HEK293 (cell line): Measurements from ENCODE around the gene MTUS2.

ENCODE experiments used
- CTCF ChIA-PET: fragments of 350-600 bp; formaldehyde crosslinking; extraction: SDS; loops from one replicate; lab custom pipeline; 2021; ENCODE audit warnings: antibody characterized with exemption; lab: Yijun Ruan, JAX
- POLR2A ChIA-PET: fragments of 300-600 bp; formaldehyde crosslinking; extraction: SDS; loops from one replicate; lab custom pipeline; 2020; ENCODE audit warnings: antibody characterized with exemption, inconsistent platforms; lab: Yijun Ruan, JAX
- H3K27ac ChIP-seq: fragments of 200-500 bp; sonication (Bioruptor generic); 2 replicates; pipeline ENCODE4 v1.5.1; 2014; ENCODE audit warnings: low read depth, low read length, control low read depth, inconsistent platforms; ENCODE audit errors: extremely low read depth
- H3K36me3 ChIP-seq, 2 experiments: fragments of 200-500 bp in 1 of 2; sonication (Bioruptor generic) in 1 of 2; 1 replicate in 1 of 2; 2 replicates in 1 of 2; pipeline ENCODE4 v1.5.1; 2014 to 2017; ENCODE audit warnings: inconsistent platforms in 2 of 2, low read length in 2 of 2; ENCODE audit not compliant: control insufficient read depth in 2 of 2, insufficient read depth in 1 of 2
- H3K4me1 ChIP-seq: fragments of 200-500 bp; sonication (Bioruptor generic); 2 replicates; pipeline ENCODE4 v1.5.1; 2014; ENCODE audit warnings: mild to moderate bottlenecking, low read length, inconsistent platforms; ENCODE audit not compliant: control insufficient read depth, insufficient read depth
- H3K4me3 ChIP-seq: 2 replicates; pipeline ENCODE4 v1.5.1; 2011; ENCODE audit warnings: low read depth, mild to moderate bottlenecking, control low read depth, low read length, moderate library complexity
- H3K9me3 ChIP-seq: fragments of 200-500 bp; sonication (Bioruptor generic); 2 replicates; pipeline ENCODE4 v1.5.1; 2014; ENCODE audit warnings: low read depth, low read length, inconsistent platforms; ENCODE audit not compliant: control insufficient read depth, insufficient read depth
- MYNN ChIP-seq: fragments of 450-650 bp; formaldehyde crosslinking; IDR thresholded peaks from 2 replicates; pipeline ENCODE4 v1.5.1; 2016; ENCODE audit warnings: missing biosample characterization, missing genetic modification characterization, borderline replicate concordance
- OSR2 ChIP-seq: fragments of 450-650 bp; formaldehyde crosslinking; IDR thresholded peaks from 2 replicates; pipeline ENCODE4 v1.5.1; 2016; ENCODE audit warnings: missing biosample characterization, missing genetic modification characterization
- RBAK ChIP-seq: fragments of 450-650 bp; formaldehyde crosslinking; IDR thresholded peaks from 2 replicates; pipeline ENCODE4 v1.5.1; 2016; ENCODE audit warnings: missing biosample characterization, missing genetic modification characterization
- ZBTB1 ChIP-seq: fragments of 450-650 bp; formaldehyde crosslinking; IDR thresholded peaks from 2 replicates; pipeline ENCODE4 v1.5.1; 2016; ENCODE audit warnings: missing biosample characterization, missing genetic modification characterization
- ZBTB17 ChIP-seq: fragments of 450-650 bp; formaldehyde crosslinking; IDR thresholded peaks from 2 replicates; pipeline ENCODE4 v1.5.1; 2016; ENCODE audit warnings: missing biosample characterization, missing genetic modification characterization
- ZFHX2 ChIP-seq: fragments of 450-650 bp; formaldehyde crosslinking; conservative IDR thresholded peaks from 2 replicates; pipeline ENCODE4 v1.5.1; 2016; ENCODE audit warnings: missing biosample characterization, missing genetic modification characterization
- ZNF184 ChIP-seq: fragments of 450-650 bp; IDR thresholded peaks from 2 replicates; pipeline ENCODE4 v1.5.1; 2018; ENCODE audit warnings: missing biosample characterization, mild to moderate bottlenecking, missing genetic modification characterization
- ZNF2 ChIP-seq: fragments of 450-650 bp; formaldehyde crosslinking; IDR thresholded peaks from 2 replicates; pipeline ENCODE4 v1.5.1; 2016; ENCODE audit warnings: missing biosample characterization, missing genetic modification characterization
- ZNF202 ChIP-seq: fragments of 450-650 bp; formaldehyde crosslinking; IDR thresholded peaks from 2 replicates; pipeline ENCODE4 v1.5.1; 2016; ENCODE audit warnings: missing biosample characterization, missing genetic modification characterization, borderline replicate concordance
- ZNF211 ChIP-seq: fragments of 450-650 bp; formaldehyde crosslinking; IDR thresholded peaks from 2 replicates; pipeline ENCODE4 v1.5.1; 2016; ENCODE audit warnings: low read depth, missing biosample characterization, missing genetic modification characterization
- ZNF302 ChIP-seq: fragments of 450-650 bp; formaldehyde crosslinking; IDR thresholded peaks from 2 replicates; pipeline ENCODE4 v1.5.1; 2016; ENCODE audit warnings: missing biosample characterization, missing genetic modification characterization, low read depth
- ZNF335 ChIP-seq: fragments of 450-650 bp; formaldehyde crosslinking; conservative IDR thresholded peaks from 2 replicates; pipeline ENCODE4 v1.5.1; 2016; ENCODE audit warnings: missing biosample characterization, missing genetic modification characterization
- ZNF426 ChIP-seq: fragments of 450-650 bp; formaldehyde crosslinking; IDR thresholded peaks from 2 replicates; pipeline ENCODE4 v1.5.1; 2017; ENCODE audit warnings: missing biosample characterization, missing genetic modification characterization, mild to moderate bottlenecking, inconsistent platforms, moderate library complexity
- ZNF514 ChIP-seq: fragments of 450-650 bp; formaldehyde crosslinking; IDR thresholded peaks from 2 replicates; pipeline ENCODE4 v1.5.1; 2016; ENCODE audit warnings: missing biosample characterization, missing genetic modification characterization
- ZNF521 ChIP-seq: fragments of 450-650 bp; formaldehyde crosslinking; IDR thresholded peaks from 2 replicates; pipeline ENCODE4 v1.5.1; 2017; ENCODE audit warnings: missing biosample characterization, mild to moderate bottlenecking, missing genetic modification characterization
- ZNF558 ChIP-seq: fragments of 450-650 bp; formaldehyde crosslinking; IDR thresholded peaks from 2 replicates; pipeline ENCODE4 v1.5.1; 2016; ENCODE audit warnings: missing biosample characterization, missing genetic modification characterization
- ZNF585B ChIP-seq: fragments of 450-650 bp; formaldehyde crosslinking; IDR thresholded peaks from 2 replicates; pipeline ENCODE4 v1.5.1; 2016; ENCODE audit warnings: missing biosample characterization, missing genetic modification characterization
- ZNF624 ChIP-seq: fragments of 450-650 bp; formaldehyde crosslinking; IDR thresholded peaks from 2 replicates; pipeline ENCODE4 v1.5.1; 2017; ENCODE audit warnings: missing biosample characterization, missing genetic modification characterization
- ZNF707 ChIP-seq: fragments of 450-650 bp; formaldehyde crosslinking; IDR thresholded peaks from 2 replicates; pipeline ENCODE4 v1.5.1; 2016; ENCODE audit warnings: missing biosample characterization, missing genetic modification characterization
- ZNF768 ChIP-seq: fragments of 450-650 bp; formaldehyde crosslinking; IDR thresholded peaks from 2 replicates; pipeline ENCODE4 v1.5.1; 2018; ENCODE audit warnings: missing biosample characterization, mild to moderate bottlenecking, missing genetic modification characterization
- ZNF776 ChIP-seq: fragments of 450-650 bp; formaldehyde crosslinking; IDR thresholded peaks from 2 replicates; pipeline ENCODE4 v1.5.0; 2017; ENCODE audit warnings: missing biosample characterization, missing genetic modification characterization, borderline replicate concordance
- ZNF791 ChIP-seq: fragments of 450-650 bp; formaldehyde crosslinking; IDR thresholded peaks from 2 replicates; pipeline ENCODE4 v1.5.1; 2016; ENCODE audit warnings: missing biosample characterization, missing genetic modification characterization
- ZNF837 ChIP-seq: fragments of 450-650 bp; formaldehyde crosslinking; IDR thresholded peaks from 2 replicates; pipeline ENCODE4 v1.5.1; 2016; ENCODE audit warnings: missing biosample characterization, missing genetic modification characterization
- ZXDB ChIP-seq: fragments of 450-650 bp; formaldehyde crosslinking; IDR thresholded peaks from 2 replicates; pipeline ENCODE4 v1.5.1; 2016; ENCODE audit warnings: missing biosample characterization, missing genetic modification characterization
- TF ChIP-seq, protein P1 (sequence below): fragments of 450-650 bp; formaldehyde crosslinking; IDR thresholded peaks from 2 replicates; pipeline ENCODE4 v1.5.1; 2016; ENCODE audit warnings: missing biosample characterization, missing genetic modification characterization
- TF ChIP-seq, protein P2 (sequence below): fragments of 450-650 bp; formaldehyde crosslinking; IDR thresholded peaks from 2 replicates; pipeline ENCODE4 v1.5.1; 2017; ENCODE audit warnings: missing biosample characterization, missing genetic modification characterization
- TF ChIP-seq, protein P3 (sequence below): fragments of 450-650 bp; formaldehyde crosslinking; IDR thresholded peaks from 2 replicates; pipeline ENCODE4 v1.5.1; 2016; ENCODE audit warnings: missing biosample characterization, missing genetic modification characterization
- TF ChIP-seq, protein P4 (sequence below): fragments of 450-650 bp; formaldehyde crosslinking; IDR thresholded peaks from 2 replicates; pipeline ENCODE4 v1.5.1; 2016; ENCODE audit warnings: missing biosample characterization, missing genetic modification characterization

Gene MTUS2

DNA sequence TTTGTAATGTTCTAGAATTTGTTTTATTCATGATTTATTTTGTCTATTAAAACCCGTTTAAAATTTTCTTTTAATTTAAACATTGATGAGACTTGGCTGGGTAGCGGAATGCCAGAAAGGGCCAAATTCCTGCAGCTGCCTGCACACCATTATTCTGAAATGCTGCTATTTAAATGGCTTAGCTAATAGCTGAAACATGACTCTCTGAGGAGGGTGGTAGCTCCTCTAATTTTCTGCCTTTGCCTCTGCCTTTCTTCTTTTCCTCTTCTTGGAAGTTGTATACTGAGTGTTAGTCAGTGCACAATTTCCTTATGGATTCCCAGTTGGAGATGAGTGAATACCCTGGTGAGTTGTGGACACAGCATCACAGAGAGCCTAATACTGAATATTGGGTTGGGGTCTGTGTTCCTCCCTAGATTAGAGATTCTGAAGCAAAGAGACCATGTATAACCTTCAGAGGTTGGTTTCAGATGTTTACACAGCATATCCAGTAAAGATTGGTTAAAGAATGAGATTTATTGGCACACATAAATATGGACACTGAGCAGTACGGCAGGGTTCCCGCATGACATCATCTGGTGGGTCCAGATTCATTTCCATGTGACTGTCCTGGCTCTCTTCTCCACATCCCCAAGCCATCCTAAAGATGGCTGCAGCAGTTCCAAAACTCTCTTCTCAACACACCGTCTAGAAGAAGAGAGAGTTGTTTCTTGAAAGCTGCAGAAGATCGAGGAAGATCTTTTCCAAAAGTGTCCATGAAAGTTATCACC lies 55.9 kb downstream of the MTUS2 start:
- Histone ChIP-seq H3K36me3 (no peaks in the 10 kb centered on the region), H3K9me3 (no peaks in the 10 kb centered on the region), H3K27ac (no peak overlapping the region), H3K4me1 (no peaks in the 10 kb centered on the region), H3K4me3 (no peak overlapping the region)
- no peak for TF ChIP-seq ZXDB (tag by site-specific recombination)
- no peak for TF ChIP-seq ZNF707
- TF ChIP-seq ZNF791 (tag by site-specific recombination), result no peak
- no peak for TF ChIP-seq OSR2 (tag by site-specific recombination)
- no peak for TF ChIP-seq ZNF202
- TF ChIP-seq, protein P1, sequence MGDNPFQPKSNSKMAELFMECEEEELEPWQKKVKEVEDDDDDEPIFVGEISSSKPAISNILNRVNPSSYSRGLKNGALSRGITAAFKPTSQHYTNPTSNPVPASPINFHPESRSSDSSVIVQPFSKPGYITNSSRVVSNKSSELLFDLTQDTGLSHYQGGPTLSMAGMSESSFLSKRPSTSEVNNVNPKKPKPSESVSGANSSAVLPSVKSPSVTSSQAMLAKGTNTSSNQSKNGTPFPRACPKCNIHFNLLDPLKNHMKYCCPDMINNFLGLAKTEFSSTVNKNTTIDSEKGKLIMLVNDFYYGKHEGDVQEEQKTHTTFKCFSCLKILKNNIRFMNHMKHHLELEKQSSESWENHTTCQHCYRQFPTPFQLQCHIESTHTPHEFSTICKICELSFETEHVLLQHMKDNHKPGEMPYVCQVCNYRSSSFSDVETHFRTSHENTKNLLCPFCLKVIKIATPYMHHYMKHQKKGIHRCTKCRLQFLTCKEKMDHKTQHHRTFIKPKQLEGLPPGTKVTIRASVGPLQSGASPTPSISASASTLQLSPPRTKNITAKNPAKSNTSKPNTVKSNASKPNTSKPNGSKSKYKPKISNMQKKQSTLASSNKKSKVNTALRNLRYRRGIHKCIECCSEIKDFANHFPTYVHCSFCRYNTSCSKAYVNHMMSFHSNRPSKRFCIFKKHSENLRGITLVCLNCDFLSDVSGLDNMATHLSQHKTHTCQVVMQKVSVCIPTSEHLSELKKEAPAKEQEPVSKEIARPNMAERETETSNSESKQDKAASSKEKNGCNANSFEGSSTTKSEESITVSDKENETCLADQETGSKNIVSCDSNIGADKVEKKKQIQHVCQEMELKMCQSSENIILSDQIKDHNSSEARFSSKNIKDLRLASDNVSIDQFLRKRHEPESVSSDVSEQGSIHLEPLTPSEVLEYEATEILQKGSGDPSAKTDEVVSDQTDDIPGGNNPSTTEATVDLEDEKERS, result no peak
- TF ChIP-seq ZNF2 (tag by site-specific recombination), result no peak
- no peak for TF ChIP-seq ZFHX2
- TF ChIP-seq ZNF768, result no peak
- TF ChIP-seq, protein P2, sequence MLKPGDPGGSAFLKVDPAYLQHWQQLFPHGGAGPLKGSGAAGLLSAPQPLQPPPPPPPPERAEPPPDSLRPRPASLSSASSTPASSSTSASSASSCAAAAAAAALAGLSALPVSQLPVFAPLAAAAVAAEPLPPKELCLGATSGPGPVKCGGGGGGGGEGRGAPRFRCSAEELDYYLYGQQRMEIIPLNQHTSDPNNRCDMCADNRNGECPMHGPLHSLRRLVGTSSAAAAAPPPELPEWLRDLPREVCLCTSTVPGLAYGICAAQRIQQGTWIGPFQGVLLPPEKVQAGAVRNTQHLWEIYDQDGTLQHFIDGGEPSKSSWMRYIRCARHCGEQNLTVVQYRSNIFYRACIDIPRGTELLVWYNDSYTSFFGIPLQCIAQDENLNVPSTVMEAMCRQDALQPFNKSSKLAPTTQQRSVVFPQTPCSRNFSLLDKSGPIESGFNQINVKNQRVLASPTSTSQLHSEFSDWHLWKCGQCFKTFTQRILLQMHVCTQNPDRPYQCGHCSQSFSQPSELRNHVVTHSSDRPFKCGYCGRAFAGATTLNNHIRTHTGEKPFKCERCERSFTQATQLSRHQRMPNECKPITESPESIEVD (tag by site-specific recombination), result no peak
- no peak for TF ChIP-seq ZNF521 (tag by site-specific recombination)
- no peak for TF ChIP-seq ZNF624
- no peak for TF ChIP-seq MYNN (tag by site-specific recombination)
- TF ChIP-seq ZNF335, result no peak
- TF ChIP-seq ZNF585B, result no peak
- TF ChIP-seq ZNF184, result no peak
- no peak for TF ChIP-seq ZNF837 (tag by site-specific recombination)
- ChIA-PET POLR2A (no interaction called here), CTCF (no interaction called here)

DNA sequence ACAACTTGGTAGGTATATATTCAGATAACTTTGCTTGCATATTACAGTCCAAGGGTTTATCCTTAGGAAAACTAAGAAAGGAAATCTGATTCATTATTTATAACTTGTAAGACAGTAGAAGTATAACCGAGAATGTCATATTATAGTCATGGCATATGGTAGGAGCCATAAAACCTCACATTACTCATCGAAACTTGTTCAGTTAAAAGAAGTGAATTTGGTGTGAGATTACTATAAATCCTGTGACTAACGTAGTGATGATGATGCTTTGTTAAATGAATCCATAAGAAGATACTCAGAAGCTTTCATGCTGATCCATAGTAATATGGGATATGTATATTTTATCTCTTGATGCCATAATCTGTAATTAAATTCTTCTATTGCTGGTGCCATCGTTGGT lies 57.3 kb downstream of the MTUS2 start:
- ChIA-PET POLR2A (no interaction called here), CTCF (no interaction called here)
- Histone ChIP-seq H3K36me3 (no peaks in the 10 kb centered on the region), H3K4me3 (no peak overlapping the region), H3K4me1 (no peaks in the 10 kb centered on the region), H3K9me3 (no peaks in the 10 kb centered on the region), H3K27ac (no peak overlapping the region)
- TF ChIP-seq, protein P3, sequence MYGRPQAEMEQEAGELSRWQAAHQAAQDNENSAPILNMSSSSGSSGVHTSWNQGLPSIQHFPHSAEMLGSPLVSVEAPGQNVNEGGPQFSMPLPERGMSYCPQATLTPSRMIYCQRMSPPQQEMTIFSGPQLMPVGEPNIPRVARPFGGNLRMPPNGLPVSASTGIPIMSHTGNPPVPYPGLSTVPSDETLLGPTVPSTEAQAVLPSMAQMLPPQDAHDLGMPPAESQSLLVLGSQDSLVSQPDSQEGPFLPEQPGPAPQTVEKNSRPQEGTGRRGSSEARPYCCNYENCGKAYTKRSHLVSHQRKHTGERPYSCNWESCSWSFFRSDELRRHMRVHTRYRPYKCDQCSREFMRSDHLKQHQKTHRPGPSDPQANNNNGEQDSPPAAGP (tag by site-specific recombination), result no peak
- TF ChIP-seq ZNF558 (tag by site-specific recombination), result no peak
- no peak for TF ChIP-seq ZNF426 (tag by site-specific recombination)
- TF ChIP-seq ZNF514 (tag by site-specific recombination), result no peak
- TF ChIP-seq ZBTB17 (tag by site-specific recombination), result no peak
- TF ChIP-seq ZNF776 (tag by site-specific recombination), result no peak
- TF ChIP-seq MYNN (tag by site-specific recombination), result no peak
- TF ChIP-seq ZNF211 (tag by site-specific recombination), result no peak
- TF ChIP-seq ZNF302, result no peak
- no peak for TF ChIP-seq ZBTB1 (tag by site-specific recombination)
- TF ChIP-seq RBAK, result no peak
- TF ChIP-seq, protein P4, sequence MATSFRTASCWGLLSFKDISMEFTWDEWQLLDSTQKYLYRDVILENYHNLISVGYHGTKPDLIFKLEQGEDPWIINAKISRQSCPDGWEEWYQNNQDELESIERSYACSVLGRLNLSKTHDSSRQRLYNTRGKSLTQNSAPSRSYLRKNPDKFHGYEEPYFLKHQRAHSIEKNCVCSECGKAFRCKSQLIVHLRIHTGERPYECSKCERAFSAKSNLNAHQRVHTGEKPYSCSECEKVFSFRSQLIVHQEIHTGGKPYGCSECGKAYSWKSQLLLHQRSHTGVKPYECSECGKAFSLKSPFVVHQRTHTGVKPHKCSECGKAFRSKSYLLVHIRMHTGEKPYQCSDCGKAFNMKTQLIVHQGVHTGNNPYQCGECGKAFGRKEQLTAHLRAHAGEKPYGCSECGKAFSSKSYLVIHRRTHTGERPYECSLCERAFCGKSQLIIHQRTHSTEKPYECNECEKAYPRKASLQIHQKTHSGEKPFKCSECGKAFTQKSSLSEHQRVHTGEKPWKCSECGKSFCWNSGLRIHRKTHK, result no peak
- TF ChIP-seq ZNF624, result no peak
